Body of pancreas (tissue), 4 donors: ENCODE measurements around the gene C11orf16. TPM values are rescaled to one million over a fixed set of nuclear protein-coding genes. Genes with fewer than 3 reads are reported as not detected.

Source experiments
- ATAC-seq: fragments of 150-250 bp; one replicate; pipeline ENCODE4 v1.9.1; 2016
- DNase-seq, 4 donors: peaks; one replicate each; pipeline ENCODE4 v3.0.0-alpha.2; 2019
- H3K27ac ChIP-seq, 4 donors: fragments of 200-600 bp; sonication (generic); 1 replicate in 3 of 4; 2 replicates in 1 of 4; pipeline versions ENCODE4 v1.5.1 to v1.6.1; 2016 to 2019; ENCODE audit warnings: mild to moderate bottlenecking in 1 of 4, mixed read lengths in 1 of 4, moderate library complexity in 1 of 4
- H3K27me3 ChIP-seq, 2 donors: fragments of 200-600 bp; sonication (generic); one replicate each; pipeline ENCODE4 v1.6.0; 2016; ENCODE audit warnings: mild to moderate bottlenecking in 1 of 2
- H3K36me3 ChIP-seq, 2 donors: fragments of 200-600 bp; sonication (generic); replicated peaks in 1 of 2; 2 replicates each; pipeline ENCODE4 v1.5.1; 2016; ENCODE audit warnings: low read depth in 2 of 2; ENCODE audit not compliant: insufficient read depth in 1 of 2
- H3K4me1 ChIP-seq: fragments of 200-600 bp; sonication (generic); one replicate; pipeline ENCODE4 v1.6.0; 2016
- H3K4me3 ChIP-seq, 2 donors: fragments of 200-600 bp; sonication (generic); 1 replicate in 1 of 2; 2 replicates in 1 of 2; pipeline ENCODE4 v1.5.1; 2016 to 2019
- H3K9me3 ChIP-seq, 3 donors: fragments of 200-600 bp; sonication (generic); 1 replicate in 2 of 3; 2 replicates in 1 of 3; pipeline ENCODE4 v1.5.1; 2016
- POLR2A ChIP-seq, 3 donors: fragments of 450-650 bp; IDR thresholded peaks; one replicate each; pipeline ENCODE4 v1.6.1; 2016; ENCODE audit warnings: antibody characterized with exemption in 3 of 3, mild to moderate bottlenecking in 2 of 3
- whole genome bisulfite sequencing, 2 donors: methylation state at CpG; one replicate each; pipeline ENCODE4 v1.1.5; 2017; 5-methylcytosine and 5-hydroxymethylcytosine counted together
- intact Hi-C: fragments of 100-400 bp; cut with DNase I; formaldehyde crosslinking; loops from one replicate; pipeline ENCODE4 v1.15.1; 2023
- total RNA-seq, 2 donors: library from RNA; depleted of rRNA; stranded (reverse); fragments of >200 nt; gene quantifications; one replicate each; pipeline ENCODE4 v1.1.0, GENCODE V29; 2016
- TF ChIP-seq, protein P1 (sequence below), 7 experiments: fragments of 450-650 bp in 4 of 7; fragments of 200-600 bp in 3 of 7; sonication (generic) in 3 of 7; IDR thresholded peaks; one replicate each; pipeline ENCODE4 v1.5.1; 2016 to 2019; ENCODE audit warnings: antibody characterized with exemption in 7 of 7

Gene C11orf16
- total RNA-seq, 2 donors from 2014 or later: not detected

DNA sequence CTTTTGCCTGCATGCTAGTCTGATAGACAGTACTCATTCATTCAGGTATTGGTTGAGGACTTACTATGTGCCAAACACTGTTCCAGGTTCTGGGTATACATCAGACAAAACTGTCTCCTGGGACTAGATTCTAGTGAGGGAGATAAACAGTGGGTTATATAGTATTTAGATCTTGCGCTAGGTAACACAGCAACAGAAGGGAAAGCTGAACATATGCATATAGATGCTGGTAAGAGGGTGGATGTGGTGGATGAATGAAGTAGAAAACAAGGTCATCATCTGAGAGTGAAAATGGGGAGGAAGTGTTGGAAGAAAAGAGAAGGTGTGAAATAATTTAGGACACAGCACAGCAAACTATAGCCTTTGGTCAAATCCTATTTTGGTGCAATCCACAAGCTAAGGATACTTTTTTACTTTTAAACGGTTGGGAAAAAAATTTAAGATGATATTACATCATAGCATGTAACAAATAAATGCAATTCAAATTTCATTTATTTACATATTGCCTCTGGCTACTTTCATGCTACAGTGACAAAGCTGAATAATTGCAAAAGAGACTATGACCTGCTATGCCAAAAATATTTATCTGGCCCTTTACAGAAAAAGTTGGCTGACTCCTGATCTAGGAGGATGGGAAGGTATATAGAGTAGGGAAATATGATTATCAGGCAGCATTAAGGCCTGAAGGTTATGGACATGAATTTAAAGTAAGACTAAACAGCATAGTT lies 38.6 kb upstream of the C11orf16 start:
- Histone ChIP-seq H3K9me3 (no peaks in the 10 kb centered on the region), H3K4me1 (no peaks in the 10 kb centered on the region), H3K4me3 (no peak overlapping the region), H3K27ac (no peak overlapping the region), H3K27me3 (no peaks in the 10 kb centered on the region), H3K36me3 (no peaks in the 10 kb centered on the region)
- WGBS, 2 donors: 77 to 79% methylated on average over 2 of the region's 2 CpGs
- TF ChIP-seq, protein P1, sequence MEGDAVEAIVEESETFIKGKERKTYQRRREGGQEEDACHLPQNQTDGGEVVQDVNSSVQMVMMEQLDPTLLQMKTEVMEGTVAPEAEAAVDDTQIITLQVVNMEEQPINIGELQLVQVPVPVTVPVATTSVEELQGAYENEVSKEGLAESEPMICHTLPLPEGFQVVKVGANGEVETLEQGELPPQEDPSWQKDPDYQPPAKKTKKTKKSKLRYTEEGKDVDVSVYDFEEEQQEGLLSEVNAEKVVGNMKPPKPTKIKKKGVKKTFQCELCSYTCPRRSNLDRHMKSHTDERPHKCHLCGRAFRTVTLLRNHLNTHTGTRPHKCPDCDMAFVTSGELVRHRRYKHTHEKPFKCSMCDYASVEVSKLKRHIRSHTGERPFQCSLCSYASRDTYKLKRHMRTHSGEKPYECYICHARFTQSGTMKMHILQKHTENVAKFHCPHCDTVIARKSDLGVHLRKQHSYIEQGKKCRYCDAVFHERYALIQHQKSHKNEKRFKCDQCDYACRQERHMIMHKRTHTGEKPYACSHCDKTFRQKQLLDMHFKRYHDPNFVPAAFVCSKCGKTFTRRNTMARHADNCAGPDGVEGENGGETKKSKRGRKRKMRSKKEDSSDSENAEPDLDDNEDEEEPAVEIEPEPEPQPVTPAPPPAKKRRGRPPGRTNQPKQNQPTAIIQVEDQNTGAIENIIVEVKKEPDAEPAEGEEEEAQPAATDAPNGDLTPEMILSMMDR (IDR thresholded peaks at IDR 0.05): no peak
- no peak for TF ChIP-seq POLR2A (IDR thresholded peaks at IDR 0.05)
- intact Hi-C loops: no loop called here
- DNase-seq (no peak), ATAC-seq (no peak)

DNA sequence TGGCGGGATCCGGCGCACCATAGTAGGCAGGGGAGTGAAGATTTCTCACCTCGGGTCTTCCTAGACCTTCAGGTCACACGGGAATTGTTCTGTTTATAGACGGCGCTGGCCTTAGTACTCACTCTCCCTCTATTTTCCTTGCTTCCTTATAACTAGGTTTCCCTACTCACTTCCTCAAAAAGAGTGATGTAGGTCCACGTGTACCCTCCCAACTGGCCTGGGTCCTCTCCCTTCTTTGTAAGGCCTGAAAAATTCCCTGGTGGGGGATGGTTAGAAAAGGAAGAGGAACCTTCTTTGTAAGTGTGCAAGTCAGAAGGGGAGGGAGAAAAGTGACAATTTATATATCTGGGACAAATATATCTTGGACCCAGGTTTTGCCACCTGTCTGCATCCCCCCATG lies 34.4 kb upstream of the C11orf16 start:
- H3K4me3 ChIP-seq: no peak overlapping the region
- ATAC-seq (no peak), DNase-seq (no peak)
- H3K27me3 ChIP-seq: no peaks in the 10 kb centered on the region
- 79 to 80% methylated on average over 8 of the region's 8 CpGs for WGBS, 2 donors
- TF ChIP-seq POLR2A (IDR thresholded peaks at IDR 0.05): no peak
- TF ChIP-seq, protein P1 (IDR thresholded peaks at IDR 0.05): no peak
- H3K27ac ChIP-seq: no peak overlapping the region
- H3K9me3 ChIP-seq: no peaks in the 10 kb centered on the region
- peaks cover 23% of the 10 kb centered on the region for H3K4me1 ChIP-seq
- H3K36me3 ChIP-seq: no peaks in the 10 kb centered on the region
- intact Hi-C loops: no loop called here

DNA sequence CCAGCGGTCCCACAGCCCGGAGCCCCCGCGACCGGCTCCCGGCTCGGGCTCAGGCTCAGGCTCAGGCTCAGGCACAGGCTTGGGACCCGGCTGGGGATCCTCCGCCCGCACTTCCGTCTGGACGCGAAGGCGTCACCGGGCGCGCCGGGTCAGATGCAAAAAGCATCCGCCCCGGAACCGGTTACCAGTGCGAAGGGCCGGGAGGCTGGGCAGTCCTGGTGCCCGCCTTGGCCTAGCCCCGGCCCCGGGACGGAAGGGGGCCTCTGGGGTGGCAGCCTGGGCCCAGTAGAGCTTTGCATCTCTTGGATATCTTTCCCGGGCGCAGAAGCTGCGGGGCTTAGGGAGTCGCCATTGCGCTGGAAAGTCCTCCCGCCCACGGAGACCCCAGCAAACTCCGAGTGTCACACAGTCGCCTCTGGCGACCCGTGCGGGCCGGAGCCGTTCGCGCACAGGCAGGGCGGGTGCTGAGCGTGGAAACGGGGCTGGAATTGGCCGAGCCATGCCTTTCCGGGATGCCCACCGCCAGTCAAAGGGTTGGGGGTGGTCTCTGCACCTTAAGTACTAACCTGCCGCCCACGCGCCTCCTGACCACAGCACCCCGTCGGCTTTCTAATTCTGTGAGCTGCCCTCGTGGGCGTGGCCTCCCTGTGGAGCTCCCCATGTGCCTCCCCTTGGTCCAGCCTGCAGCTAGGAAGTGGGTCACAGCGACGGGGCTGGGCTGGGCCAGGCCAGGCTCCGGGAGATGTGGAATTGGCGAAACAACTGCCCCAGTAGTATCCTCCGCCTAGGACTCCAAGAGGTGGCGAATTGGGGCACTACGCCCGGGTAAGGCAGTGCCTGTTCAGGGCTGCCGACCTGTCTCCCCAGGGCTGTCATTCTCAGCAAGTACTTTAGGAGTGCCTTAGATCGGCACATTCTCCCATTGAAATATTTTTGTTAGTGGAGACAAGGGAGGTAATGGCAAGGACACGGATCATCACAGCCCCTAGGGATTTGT lies 31.9 kb upstream of the C11orf16 start, which contains the start of gene TMEM9B:
Gene TMEM9B (minus strand): TSS at position 119 of the 997 bp plus-strand sequence. CDS start 129 bp downstream, outside the sequence.
- Histone ChIP-seq H3K27me3 (no peaks in the 10 kb centered on the region), H3K4me3 (peak within 1 kb of the TSS; percentile 47 to 52), H3K9me3 (no peaks in the 10 kb centered on the region), H3K27ac (peak within 1 kb of the TSS; percentile 87 to 97 (median 94)), H3K4me1 (peaks cover 33% of the 10 kb centered on the region), H3K36me3 (no peaks in the 10 kb centered on the region)
- TF ChIP-seq, protein P1 (IDR thresholded peaks at IDR 0.05): peak in 1 of 7 experiments; percentile 9
- peak; percentile 90 to 98 (median 97) for TF ChIP-seq POLR2A (IDR thresholded peaks at IDR 0.05)
- peak; percentile 91 to 93 (median 92) for DNase-seq
- WGBS, 2 donors: 0% methylated on average over 66 of the region's 67 CpGs; no CpG with 5 or more reads in 1 of the 2 donors
- intact Hi-C loops: no loop called here
- peak; percentile 95 for ATAC-seq

DNA sequence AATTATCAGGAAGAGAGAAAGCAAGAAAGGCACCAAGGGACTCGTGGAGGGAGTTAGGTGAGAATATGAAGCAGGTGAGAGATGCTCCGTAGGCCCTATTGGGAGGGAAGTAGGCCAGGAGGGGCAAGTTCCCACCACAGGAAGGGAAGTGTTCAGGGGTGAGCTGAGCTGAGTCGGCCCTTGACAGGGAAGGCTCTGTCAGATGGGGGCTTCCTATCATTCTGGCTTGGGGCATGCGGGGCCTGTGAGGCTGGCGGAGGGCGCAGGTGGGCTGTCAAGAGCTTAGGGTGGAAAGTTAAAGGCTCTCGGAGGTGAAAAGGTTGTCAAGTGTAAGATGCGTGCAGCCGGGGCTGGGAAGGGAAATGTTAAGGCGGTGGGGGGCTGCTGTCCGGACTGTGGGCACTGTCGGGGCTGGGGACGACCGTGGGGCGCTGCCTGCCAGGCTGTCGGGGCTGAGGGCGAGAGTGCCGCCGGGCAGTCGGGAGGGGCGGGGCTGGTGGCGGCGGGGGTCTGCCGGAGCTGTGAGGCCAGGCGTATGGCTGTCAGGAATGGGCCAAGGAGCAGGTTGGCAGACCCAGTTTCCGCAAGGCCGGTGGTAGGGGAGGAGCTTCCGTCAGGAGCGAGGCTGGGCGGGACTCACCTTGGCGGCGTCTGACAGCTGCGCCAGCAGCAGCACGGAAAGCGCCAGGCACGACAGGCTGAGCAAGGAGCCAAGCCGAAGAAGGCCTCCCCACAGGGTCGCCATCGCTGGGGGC lies 31.0 kb upstream of the C11orf16 start:
- 1 to 3% methylated on average over 14 to 36 of the region's 39 CpGs for WGBS, 2 donors
- DNase-seq: peak; percentile 89 to 92 (median 91)
- Histone ChIP-seq H3K4me1 (peaks cover 40% of the 10 kb centered on the region), H3K4me3 (peak overlapping the region; percentile 47 to 52), H3K36me3 (no peaks in the 10 kb centered on the region), H3K9me3 (no peaks in the 10 kb centered on the region), H3K27ac (peak overlapping the region; percentile 87 to 97 (median 94)), H3K27me3 (no peaks in the 10 kb centered on the region)
- TF ChIP-seq, protein P1 (IDR thresholded peaks at IDR 0.05): no peak
- no peak for TF ChIP-seq POLR2A (IDR thresholded peaks at IDR 0.05)
- peak; percentile 84 for ATAC-seq
- intact Hi-C loops: no loop called here
